GM18499 (cell line): Measurements from ENCODE around the gene TRIM31.

Experiments used
- ATAC-seq: cut with Tn5 transposase; IDR thresholded peaks from one replicate; pipeline ENCODE4 v1.9.1; 2021; ENCODE audit warnings: moderate number of reproducible peaks; ENCODE audit not compliant: insufficient read depth, unreplicated experiment

The TRIM31 gene

DNA sequence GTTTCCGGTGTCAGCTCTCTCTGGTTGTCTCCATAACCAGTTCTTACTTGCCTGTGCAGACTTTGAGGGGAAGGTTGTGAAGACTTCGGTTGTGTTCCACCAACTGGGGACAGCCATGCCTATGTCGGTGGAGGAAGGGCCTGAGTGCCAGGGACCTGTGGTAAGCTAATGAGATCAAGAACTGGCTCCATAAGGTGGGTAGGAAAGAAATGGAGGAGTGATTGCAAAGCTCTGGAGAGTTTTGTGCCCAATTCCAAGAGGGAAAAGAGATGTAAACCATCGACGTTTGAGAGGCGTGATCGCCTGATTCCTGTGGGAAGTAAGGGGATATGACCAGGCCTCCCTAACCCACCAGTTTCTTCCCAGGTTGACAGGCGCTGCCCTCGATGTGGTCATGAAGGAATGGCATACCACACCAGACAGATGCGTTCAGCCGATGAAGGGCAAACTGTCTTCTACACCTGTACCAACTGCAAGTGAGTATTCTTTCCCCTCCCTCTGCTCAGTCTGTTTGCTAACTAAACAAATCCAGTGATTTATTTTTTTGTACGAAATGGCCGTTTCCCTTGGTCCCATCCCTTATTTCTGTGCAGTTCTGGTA is 50.9 kb downstream of the TRIM31 start:
- ATAC-seq: no peak

- peak; percentile 66 for ATAC-seq
Observed at GRCh38 chr6:30061092-30061857, 51.6 kb downstream of the TRIM31 start, which contains the start of gene POLR1H. Gene POLR1H, plus strand, starts transcription at chr6:30061265. Its CDS starts 260 bp downstream, at chr6:30061525.

DNA sequence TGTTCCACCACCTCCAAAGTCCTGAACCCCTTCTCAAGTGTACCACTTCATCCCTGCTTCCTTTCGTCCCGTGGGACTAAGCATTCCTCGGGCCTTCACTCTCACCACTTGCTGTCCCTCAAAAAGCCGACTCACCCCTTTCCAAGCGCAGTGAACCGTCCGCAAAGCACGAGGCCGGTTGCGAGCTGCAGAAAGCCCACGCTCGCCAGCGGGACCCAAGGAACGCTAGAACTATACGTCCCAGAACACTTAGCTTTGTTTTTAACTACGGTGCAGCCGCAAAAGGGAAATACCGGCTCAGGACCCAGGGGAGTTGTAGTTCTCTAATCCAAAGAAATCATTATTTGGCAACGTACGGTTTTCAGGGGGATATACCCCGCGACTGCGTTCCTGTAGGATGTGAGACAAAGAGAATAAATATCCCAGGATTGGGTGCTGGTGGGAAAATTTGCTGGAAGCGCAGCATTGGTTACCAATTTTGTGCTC is 52.2 kb downstream of the TRIM31 start:
- peak; percentile 8 for ATAC-seq

GRCh38 chr6:30055513-30055912 is 57.4 kb downstream of the TRIM31 start:
- ATAC-seq: no peak

DNA sequence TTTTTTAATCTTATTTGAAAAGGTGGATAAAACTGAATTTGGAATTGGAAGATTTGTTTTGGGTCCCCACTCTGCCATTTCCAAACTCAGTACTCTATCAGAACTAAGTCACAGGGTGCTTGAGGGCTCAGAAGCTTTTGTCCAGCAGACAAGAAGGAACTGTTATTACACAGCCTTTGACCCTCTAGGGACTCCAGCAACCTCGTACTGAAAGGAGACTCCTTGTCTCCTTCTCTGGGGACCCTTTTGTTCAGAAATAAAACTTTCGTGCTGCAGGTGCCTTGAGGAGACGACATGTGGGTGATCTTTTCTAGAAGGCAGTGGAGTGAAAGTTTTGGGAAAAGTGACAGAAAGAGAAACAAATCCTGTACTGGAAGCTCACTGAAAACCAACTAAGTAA is 59.2 kb downstream of the TRIM31 start:
- no peak for ATAC-seq
